Activated CD4-positive, alpha-beta T cell treated with anti-CD3 and anti-CD28 coated beads for 1 hour (primary cell): ENCODE results near the gene MMD.
"Not testable (repeated sequence)": the region's sequence is repeated elsewhere in the genome, so short reads cannot be mapped to it uniquely, and the experiment has no call there.

Experiments
- DNase-seq: peaks from one replicate; pipeline ENCODE4 v3.0.0-alpha.2; 2020

MMD gene

DNA sequence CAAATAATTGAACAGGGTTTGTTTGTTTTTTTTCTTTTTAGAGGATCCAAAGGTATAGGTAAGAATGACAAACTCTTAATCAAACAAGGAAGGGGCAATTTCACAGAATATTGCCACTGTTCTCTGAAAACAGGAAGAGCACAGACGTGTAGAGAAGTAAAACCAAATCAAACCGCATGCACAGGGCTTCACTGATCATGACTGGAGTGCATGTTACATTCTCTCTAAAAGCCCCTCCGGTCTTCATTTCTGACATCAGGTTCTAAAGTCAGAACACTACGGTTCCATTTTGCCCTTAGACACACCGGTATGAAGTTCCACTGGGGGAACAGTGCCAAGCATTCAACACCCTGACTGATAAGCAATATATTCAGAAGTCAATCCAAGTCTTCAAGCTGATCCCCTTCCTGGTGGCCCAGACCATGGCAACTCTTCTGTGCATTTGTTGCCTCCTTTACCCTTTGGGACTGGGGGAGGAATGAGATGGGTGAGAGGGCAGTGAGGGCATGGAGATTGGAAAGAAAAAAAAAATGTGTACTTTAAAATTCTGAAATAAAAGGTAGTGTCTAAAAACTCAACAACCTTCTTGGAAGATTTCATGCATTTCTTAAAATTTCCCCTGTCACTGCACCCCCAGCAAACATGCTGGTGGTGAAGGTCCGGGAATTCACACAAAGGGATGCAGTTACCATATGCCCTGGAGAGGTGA lies 1.4 kb downstream of the MMD start:
- no peak for DNase-seq

DNA sequence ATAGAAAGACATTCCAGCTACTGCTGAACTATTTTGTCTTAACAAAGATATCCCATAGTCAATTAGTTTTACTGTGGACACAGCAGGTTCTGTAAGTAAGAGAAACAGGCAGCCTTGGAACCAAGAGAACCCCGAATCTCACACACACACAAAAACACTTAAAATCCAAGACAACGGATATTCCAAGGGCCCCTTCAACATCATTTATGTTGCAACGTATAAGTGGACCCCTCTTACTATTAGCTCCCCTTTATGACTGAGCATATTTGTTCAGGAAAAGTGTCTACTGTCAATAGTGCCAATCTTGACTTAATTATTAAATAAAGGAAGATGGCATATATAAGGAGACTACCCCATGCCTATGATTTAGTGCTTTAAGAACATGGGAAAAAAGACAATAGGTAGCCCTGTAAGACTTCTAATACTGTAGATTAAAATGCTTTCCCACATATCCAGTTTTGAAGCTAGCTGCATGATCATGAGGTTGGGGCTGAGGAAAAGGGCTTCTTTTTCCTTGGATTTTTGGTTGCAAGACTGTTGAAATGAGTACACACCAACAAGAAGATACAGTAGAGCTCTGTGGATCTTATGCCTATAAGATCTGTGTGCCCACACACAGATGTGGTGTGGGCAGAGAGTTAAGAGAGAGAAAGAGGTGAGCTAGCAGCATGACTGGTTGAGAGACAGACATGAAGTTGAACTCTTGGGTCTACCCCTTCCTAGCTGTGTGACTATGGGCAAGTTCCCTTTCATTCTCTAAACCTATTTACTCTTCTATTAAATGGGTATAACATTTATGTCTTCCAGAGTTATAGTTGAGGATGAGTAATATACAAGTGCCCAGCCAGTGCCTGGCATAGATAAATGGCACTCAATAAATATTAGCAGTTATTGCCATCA lies 3.0 kb downstream of the MMD start:
- DNase-seq: no peak

DNA sequence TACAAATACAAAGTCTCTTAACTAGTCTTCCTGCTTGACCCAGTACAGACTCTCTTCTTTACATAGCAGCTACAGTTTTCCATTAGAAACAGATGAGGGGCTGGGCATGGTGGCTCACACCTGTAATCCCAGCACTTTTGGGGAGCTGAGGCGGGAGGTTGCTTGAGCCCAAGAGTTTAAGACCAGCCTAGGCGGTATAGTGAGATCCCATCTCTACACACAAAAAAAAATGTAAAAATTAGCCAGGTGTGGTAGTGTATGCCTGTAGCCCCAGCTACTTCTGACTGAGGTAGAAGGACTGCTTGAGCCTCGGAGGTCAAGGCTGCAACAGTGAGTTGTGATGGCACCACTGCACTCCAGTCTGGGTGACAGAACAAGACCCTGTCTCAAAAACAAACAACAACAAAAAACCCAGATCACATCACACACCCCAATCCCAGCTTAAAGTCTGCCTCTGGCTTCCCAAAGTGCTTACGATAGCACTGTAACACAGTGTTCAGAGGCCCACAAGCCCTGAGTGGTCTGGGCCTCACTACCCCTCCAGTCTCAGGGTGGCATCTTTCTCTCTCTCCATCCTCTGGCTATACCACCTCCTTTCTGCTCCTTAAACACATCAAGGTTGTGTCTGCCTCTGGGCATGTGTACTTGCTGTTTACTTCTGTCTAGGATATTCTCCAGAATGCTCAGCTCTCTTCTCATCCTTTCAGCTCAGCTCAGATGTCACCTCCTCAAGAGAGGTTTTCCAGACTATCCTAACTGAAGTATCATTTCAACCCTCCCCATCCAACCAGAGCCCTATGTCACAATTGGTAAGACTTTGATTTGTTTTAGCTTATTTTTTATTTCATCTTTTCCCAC lies 4.0 kb downstream of the MMD start:
- no peak for DNase-seq

DNA sequence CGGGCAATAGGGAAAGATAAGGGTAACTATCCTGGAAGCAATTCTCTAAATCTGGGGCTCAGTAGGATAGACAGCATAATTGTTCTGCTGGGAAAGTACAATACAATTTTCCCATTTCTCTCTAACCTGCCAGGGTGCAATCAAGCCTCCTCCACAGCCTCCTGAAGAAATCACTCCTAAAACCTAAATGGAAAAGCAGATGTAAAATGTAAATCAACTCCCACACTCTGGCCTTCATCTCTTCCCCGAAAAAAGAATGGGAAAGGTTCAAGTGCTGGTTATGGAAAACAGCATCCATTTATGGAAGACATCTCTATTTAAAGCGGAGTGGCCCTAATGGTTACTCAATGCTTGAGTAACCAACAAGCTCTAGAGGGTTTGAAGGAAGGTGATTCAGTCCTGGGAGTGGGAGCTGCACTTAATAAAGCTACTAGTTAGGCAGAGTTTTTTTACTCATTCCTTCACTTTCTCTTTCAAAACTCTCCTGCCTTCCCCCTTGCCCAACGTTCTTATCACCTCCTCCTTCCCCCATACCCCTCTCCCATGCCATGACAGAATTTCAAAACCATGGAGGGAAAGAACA lies 5.1 kb downstream of the MMD start:
- DNase-seq: no peak

DNA sequence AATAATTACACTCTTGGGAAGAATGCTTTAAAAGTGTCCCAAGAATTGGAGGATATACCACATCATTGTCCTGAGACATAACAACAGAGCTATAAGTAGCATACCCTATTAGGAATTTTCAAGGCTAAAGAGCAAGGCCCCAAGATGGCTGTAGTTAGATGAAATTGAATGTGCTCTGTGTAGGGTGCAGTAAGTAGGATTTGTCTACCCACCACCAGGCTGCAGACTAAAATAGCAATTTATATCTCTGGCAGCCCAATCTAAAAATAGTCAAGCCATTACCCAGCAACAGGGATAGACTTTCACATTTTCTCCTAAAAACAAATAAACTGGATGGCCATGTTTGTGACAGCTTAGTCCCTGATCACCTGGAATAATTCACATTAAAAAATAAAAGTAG lies 5.6 kb downstream of the MMD start:
- no peak for DNase-seq

DNA sequence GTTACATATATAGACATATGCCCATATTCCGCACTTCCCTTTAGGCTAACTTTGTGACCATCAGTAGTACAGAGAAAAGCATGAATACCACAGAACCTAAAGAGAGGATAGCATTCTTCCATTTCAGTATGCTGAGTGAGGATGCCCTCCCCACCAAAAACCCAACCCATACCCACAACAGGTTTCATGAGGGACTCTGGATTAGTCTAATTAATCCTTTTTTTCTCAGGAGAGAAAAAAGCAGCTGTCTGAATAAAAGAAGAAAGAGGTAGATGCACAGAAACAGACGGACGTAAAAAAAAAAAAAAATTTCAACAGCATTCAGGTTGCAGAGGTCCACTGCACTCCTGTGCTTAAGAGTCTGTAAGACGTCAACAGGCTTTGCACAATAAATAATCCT lies 6.7 kb downstream of the MMD start:
- no peak for DNase-seq

DNA sequence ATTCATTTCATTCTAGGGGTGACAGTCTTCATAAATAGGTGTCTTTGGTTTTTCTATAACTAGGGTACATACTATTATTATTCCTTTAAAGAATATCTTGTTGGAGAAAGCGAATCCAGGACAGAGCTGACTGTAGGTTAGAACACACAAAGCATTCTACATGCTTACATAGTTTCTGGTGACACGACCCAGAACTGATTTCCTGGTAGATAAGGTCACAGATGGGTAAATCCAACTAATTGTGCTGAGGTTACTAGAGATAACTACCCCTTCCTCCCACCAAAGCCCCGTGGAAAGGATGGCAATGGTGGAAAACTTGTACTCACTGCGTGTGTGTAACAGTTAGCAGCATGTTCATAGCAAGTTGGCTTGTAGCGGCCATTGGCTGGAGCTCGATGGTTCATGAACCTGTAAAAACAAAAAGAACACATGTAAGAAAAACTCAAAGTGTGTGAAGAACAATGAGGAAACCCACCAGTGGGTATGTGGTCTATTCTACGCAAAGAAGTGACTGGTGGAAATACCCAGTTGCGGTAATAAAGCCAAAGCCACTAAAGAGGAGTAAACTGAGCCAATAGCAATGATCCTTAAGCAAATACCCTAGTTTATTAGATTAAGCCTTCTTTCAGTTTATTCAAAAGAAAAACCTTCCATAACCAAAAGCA lies 7.7 kb downstream of the MMD start:
- no peak for DNase-seq

DNA sequence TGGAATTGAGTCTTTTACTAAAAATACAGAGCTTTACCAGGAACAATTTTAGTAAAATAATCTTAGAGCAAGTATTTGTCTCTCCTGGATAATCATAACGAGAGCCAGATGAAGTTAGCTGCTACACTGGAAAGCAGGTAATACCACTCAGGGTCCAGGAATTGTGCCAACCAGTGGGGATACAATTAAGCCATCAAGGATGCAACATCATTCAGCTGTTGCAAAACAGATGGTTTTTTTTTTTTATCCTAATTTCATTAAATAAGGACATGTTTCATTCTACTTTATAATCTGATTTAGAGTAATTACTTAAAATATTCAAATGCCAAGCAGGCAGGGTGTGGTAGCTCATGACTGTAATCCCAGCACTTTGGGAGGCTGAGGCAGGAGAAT lies 10.2 kb downstream of the MMD start:
- no peak for DNase-seq

DNA sequence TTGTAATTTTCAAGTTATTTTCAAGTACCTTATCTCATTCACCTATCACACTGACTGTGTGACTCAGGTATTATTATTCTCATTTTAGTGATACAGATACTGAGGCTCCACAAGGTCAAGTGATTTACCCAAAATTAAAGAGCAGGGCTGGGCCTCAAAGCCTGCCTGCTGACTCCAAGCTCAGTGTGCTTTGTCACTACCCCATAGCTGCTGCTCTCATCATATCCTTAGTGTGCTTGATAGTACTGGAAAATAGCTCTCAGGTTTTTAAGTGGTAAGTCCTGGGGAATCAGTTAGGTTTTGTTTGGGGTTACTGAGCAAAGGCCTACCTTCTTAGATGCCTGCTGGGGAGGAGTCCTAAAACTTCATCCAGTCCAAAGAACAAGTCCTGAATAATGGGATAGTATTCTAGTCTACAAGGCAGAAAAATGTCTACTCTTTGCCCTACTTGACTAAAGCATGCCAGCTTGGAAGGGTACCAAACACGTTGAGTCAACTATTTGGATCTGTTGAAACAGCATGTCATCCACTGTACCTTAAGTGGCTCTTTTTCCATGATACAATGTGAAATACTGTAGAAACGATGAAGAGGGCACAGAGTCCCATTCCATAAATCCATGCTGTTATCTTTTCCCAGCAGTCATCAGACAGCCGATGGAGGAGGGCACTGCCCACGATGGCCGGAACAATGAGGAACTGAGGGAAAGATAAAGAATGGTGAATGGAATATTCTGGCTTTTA lies 10.7 kb downstream of the MMD start:
- no peak for DNase-seq

DNA sequence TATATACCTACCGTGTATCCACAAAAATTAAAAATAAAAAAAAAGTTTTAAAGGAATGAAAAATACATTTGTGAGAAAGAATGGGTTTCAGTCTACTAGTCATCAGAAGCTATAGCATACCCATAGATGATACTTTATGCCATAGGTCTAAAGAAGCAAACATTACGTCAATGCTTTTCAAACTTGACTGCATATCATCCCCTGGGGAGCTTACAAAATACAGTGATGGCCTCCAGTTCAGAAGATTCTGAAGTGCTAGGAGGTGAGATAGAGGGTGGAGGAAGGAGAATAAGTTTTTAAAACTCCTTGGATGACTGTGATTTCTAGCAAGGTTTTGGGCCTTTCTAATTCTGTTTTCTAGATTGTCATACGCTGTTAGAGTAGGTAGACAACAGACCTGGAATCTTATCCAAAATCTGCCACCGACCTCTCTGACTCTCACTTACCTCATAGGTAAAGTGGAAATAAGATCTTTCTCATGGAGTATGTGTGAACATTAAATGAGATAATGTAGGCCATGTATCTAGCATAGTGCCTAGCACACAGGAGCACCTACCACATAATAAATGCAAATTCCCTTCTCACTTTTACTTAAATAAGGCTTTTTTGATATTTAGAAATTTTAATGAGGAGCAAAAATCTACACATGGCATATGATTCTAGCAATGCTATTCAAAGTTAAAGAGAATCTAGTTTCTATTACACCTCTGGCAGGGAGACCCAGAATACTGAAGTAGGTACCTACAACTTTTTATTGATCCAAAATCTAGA lies 12.4 kb downstream of the MMD start:
- DNase-seq: no peak

DNA sequence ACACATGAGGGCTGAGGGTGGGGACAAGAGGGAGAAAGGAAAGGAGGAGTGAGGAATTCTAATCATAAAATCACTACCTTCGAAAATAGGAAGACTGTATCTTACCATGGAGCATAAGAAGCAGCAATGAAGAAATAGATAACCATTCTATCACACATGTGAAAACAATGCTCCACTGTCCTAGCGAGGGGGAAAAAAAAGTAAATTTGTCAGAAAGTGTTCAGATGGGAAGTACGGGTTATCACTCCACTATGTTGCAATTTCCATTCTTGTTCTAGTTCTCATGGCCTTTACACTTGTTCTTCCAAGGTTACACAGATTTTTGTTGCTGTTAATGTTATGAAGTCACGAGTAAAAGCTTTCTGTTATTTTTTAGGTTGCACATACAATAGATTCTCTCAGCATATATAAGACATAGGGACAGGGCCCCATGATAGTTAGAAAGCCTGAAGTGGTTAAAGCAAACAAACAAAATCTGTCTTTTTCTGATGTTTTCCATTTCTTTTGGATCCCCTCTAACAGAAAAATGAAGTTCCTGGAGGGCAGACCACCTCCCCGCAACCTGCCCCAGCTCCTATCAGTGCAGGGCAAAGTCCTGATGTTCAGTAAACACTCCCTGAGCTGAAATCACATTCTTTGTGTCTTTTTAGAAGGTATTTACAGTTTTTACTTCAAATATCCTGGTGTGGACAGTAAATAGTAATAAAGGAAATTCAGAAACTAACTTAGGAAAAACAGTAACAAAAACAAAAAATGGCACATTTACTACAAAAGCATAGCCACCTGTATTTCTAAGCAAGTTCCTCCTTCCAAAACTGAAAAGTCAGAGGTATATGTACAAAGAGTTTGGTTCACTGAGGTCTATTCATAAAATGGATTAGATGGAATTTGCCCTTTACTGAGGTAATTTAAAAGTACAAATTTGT lies 13.7 kb downstream of the MMD start:
- DNase-seq: no peak

DNA sequence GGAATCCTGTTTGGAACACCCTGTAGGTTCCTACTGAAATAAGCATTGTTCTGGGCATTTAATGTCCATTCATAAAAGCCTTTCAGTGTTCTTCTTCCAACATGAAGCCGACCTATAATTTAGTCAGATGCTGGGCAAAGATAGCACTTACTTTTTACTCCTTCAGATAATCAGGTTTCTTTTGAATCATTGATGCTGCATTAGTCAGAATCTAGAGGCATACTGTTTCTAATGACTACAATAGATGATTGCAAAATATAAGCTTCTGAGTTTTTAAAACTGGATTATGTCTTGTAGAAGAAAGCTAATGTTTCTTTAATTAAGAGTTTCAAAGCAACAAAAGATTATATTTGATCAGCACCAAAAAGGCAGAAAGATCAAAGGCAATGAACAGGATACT lies 16.0 kb downstream of the MMD start:
- DNase-seq: no peak

DNA sequence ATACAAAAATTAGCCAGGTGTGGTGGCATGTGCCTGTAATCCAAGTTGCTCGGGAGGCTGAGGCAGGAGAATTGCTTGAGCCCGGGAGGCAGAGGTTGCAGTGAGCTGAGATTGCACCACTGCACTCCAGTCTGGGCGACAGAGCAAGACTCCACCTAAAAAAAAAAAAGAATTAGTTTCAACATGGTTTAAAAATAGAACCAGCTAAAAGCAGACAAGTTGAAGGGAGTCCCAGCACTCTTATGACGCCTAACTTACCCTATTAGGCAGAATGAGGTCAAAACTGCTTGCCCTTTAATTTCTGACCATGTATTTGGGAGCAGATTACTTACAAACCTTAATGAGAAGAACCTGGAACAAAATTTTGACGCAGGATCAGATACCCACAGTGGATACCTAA lies 17.4 kb downstream of the MMD start:
- not testable (repeated sequence) for DNase-seq

DNA sequence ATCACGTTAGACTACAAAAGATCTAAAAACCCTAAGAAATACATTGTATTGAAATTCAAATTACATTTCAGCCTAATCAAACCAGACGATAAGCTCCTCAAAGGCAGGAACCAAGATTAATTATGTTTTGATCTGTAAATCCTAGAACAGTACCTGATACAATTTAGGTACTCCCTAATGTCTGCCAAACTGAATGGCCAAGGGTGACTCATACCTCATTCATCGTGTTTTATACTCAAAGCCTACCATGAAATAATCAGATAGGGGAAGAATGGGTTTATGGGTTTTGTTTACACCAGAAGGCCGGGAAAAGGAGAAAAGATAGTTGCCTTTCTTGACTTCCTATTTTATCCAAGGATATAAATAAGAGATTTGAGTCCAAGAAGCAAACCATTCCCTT lies 19.3 kb downstream of the MMD start:
- no peak for DNase-seq

DNA sequence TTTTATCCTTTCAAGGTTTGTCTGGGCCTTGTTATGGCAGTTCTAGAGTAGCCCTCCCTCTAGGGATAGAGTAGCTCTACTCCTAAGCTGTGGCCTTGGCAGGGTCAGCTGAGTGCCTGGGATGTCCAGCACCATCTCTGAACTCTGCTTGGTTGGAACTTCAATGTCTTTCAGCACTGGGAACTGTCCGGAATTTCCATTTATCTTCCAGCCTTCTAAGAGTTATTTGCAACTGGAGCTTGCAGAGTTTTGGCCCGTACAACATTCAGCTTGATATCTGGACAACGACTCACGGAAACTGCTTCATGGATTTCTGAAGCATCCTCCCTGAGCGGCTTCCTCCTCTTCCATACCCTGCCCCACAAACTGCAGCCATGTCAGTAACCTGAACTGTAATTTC lies 22.9 kb downstream of the MMD start:
- DNase-seq: no peak

DNA sequence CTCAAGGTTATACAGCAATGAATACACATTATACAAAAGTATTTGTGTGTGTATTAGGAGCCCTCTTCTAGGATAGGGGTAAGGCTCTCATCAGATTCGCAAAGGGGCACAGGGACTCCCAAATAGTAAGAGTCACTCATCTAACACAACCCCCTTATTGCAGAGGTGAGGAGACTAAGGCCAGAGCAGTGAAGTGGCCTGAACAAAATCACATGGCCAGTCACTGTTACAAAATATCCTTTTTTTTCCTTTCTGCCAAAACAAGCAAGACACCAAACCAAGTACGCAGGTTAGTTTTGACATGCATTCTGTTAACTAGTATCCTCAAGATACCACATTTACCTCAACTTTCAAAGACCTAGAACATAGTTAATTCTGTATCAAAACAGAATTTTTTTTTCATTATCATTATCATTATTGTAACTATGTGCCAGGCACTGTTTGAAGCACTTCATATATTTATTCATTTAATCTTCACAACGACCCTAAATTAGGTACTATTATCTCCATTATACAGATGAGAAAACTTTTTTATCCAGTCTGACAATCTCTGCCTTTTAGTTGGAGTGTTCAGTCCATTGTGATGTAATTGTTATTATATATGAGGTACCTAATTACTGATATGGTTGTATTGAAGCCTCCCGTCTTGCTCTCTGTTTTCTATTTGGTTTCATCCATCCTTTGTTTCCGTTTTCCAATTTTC lies 25.7 kb downstream of the MMD start:
- no peak for DNase-seq

DNA sequence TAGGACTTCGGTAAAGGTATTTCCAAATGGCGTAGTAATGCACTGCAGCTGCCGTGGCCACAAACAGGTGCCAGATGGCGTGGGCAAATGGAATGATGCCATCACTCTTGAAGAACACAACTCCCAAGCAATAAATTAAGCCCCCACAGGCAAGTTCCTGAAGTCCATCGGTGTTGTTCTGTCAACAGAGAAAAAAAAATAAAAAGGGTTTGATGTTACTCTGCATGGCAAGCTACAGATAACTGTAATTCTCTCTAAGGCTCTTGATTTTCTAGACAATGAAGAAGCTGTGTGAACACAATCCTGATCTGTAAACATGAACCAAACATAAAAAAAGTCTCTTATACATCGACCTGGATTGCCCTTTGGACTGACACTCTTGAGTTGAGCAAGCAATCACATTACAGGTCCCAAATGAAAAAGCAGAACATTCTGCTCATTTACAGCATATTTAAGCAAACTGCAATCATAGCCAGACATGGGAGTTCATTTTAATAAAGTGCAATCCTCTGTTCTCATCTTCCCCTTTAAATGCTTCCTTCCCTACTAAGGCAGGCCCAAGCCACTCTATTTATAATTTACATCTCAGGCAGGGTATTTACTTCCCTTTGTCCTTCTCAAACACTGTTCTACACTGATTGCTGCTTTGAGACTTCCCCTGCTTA lies 27.1 kb downstream of the MMD start:
- DNase-seq: no peak

DNA sequence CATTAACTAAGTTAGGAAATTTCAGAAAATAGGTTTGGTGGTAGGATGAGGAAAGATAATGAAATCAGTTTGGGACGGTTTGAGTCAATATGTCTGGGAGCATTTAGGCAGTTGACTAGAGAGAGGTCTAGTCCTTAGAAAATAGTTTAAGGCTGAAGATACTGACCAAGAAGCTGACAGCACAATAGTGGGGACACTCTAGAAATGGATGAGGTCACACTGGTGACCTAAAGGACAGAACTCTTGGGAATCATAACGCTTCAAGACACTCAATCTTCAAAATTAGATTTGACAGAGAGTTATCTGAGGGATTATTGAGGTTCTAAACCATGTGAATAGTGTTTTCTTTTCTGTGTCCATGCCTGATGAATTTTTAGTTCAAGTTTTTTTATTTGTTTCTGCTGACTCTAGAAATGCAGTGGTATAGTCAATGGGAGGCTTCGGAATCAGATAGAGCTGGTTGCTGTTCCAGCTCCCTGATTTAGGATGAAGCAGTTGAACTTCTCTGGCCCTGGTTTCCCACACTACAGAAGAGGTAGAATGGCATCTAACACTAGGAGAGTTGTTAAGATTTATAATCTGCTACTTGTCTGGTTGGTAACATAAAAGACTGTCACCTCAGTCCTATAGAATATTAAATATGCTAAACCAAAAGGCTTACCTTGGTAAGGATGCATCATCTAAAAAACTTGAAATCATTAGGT lies 29.7 kb downstream of the MMD start:
- no peak for DNase-seq
